ENCODE measurements around the gene CACNA1C.

Gene CACNA1C

GRCh38 chr12:2212537-2212936 lies 159.8 kb downstream of the CACNA1C start:
- DNase-seq = no peak

- DNase-seq = peak; percentile 58
These were observed 160.4 kb downstream of the CACNA1C start for GRCh38 chr12:2212971-2213869.

- no peak for DNase-seq
These were observed 161.6 kb downstream of the CACNA1C start for GRCh38 chr12:2214411-2214810.

GRCh38 chr12:2215709-2216560 lies 163.1 kb downstream of the CACNA1C start:
- DNase-seq = peak; percentile 82

- no peak for DNase-seq
These were observed 165.9 kb downstream of the CACNA1C start for GRCh38 chr12:2218706-2219105.

- no peak for DNase-seq
These were observed 168.3 kb downstream of the CACNA1C start for GRCh38 chr12:2221030-2221621.

- no peak for DNase-seq
These were observed 169.9 kb downstream of the CACNA1C start for GRCh38 chr12:2222691-2223090.

- DNase-seq = no peak
These were observed 172.2 kb downstream of the CACNA1C start for GRCh38 chr12:2224961-2225360.

- peak; percentile 86 for DNase-seq
These were observed 172.9 kb downstream of the CACNA1C start for GRCh38 chr12:2225696-2226095.

GRCh38 chr12:2226641-2227040 lies 173.9 kb downstream of the CACNA1C start:
- peak; percentile 27 for DNase-seq

GRCh38 chr12:2227360-2227759 lies 174.6 kb downstream of the CACNA1C start:
- no peak for DNase-seq

- DNase-seq = no peak
These were observed 175.7 kb downstream of the CACNA1C start for GRCh38 chr12:2228535-2228934.

GRCh38 chr12:2229661-2230539 lies 177.1 kb downstream of the CACNA1C start:
- DNase-seq = no peak

- DNase-seq = peak; percentile 28
These were observed 178.3 kb downstream of the CACNA1C start for GRCh38 chr12:2231011-2231595.

GRCh38 chr12:2231956-2232355 lies 179.2 kb downstream of the CACNA1C start:
- DNase-seq = no peak

- DNase-seq = peak; percentile 84
These were observed 180.2 kb downstream of the CACNA1C start for GRCh38 chr12:2233034-2233433.

GRCh38 chr12:2234091-2234490 lies 181.3 kb downstream of the CACNA1C start:
- DNase-seq = no peak

- no peak for DNase-seq
These were observed 182.0 kb downstream of the CACNA1C start for GRCh38 chr12:2234646-2235350.

- DNase-seq = no peak
These were observed 183.9 kb downstream of the CACNA1C start for GRCh38 chr12:2236506-2237294.

- no peak for DNase-seq
These were observed 185.3 kb downstream of the CACNA1C start for GRCh38 chr12:2238111-2238510.
